ENCODE data around the gene VPS41.

The VPS41 gene

GRCh38 chr7:38744746-38745145, 164.2 kb downstream of the VPS41 start:
- in situ Hi-C loops (cut with MboI; ENCODE audit: low sequenced_read_pairs) = no loop called here

DNA sequence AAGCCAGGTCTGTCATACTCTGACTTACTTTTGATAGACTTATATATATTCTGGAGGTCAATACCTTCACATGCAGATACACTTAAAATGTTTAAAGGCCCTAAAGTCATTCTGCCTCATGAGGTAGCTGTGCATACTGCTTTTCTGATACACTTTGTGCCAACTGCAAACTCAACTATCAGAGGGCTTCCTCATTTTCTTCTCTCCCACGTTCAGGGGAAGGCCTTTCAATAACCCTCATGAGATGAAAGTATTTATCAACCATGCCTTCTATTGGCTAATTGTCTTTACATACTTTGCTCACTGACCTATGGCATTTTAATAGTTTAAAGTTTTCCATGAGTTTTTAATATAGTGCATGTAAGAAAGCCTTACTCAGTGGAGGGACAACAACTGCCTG, 165.1 kb downstream of the VPS41 start:
- in situ Hi-C loops (cut with MboI; ENCODE audit: low sequenced_read_pairs) = no loop called here

DNA sequence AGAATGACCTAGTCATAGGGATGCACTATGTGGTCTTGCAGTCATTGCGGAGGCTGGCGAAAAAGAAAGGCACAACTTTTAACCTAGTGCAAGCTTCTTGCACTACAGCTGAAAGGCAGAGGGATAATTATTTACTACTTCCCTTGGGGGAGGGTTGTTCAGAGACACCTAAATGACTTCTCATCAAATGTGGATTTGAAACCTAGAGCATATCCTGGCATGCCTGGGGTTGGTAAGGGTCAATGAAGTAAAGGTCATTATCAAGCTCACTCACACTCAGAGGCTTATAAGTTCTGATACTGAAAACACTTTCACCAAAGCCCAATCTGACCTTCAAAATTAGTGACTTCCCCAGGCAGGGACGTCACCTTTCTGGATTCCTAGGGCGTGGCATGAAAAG, 168.9 kb downstream of the VPS41 start:
- in situ Hi-C loops (cut with MboI; ENCODE audit: low sequenced_read_pairs) = no loop called here

DNA sequence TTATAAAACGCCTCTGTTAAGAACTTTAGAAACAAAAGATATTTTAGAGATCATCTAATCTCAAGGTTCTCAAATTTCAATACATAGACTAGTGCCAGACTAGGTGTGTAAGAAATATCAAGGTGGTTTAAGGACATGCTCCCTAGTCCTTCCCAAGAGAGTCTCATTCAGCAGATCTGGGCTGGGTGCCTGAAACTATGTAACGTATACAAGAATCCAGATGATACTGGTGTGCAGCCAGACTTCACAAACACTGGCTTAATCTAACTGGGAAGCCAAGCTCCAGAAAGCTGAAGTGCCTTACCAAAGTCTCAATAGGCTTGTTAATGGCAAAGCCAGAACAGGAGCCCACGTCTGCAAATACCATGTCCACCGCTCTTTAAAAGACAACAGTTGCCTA, 172.9 kb downstream of the VPS41 start:
- in situ Hi-C loops (cut with MboI; ENCODE audit: low sequenced_read_pairs) = no loop called here

DNA sequence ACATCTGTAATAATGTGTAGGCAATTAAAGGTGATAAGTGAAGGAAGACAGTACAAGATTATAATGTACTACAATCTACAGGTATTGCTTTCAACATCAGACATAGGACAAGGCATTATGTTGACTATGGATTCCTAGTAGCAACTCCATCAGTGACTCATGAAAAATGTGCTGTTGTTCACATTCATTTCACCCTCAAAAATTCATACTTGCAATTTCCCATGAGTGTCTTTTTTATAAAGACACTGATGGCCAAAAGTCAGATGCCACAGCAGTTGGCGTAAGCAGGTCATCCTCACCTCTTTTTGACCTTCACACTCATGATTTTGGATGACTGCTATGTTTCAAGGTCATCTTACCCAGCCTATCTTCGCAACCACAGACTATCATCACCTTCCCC, 177.8 kb downstream of the VPS41 start:
- in situ Hi-C loops (cut with MboI; ENCODE audit: low sequenced_read_pairs) = no loop called here

DNA sequence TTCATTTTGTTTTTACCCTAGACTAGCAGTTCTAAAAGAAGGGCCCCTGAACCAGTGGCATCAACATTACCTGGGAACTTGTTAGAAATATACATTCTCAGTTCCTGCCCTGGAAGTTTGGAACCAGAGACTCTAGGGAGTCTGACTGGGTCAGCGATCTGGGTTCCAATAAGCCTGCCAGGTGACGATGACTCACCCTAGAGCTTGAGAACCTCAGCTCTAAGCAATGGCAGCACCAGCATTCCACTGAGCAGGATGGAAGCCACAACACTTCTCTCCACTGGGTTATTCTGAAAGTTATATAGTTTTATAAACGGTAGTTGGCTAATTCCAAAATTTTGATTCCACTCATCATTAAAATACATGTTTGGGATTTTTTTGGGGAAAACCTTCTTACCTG, 180.8 kb downstream of the VPS41 start:
- in situ Hi-C loops (cut with MboI; ENCODE audit: low sequenced_read_pairs) = no loop called here

- in situ Hi-C loops (cut with MboI; ENCODE audit: low sequenced_read_pairs) = no loop called here
Observed at GRCh38 chr7:38727184-38727940, 181.6 kb downstream of the VPS41 start.

GRCh38 chr7:38723327-38723726, 185.7 kb downstream of the VPS41 start:
- in situ Hi-C loops (cut with MboI; ENCODE audit: low sequenced_read_pairs) = no loop called here

DNA sequence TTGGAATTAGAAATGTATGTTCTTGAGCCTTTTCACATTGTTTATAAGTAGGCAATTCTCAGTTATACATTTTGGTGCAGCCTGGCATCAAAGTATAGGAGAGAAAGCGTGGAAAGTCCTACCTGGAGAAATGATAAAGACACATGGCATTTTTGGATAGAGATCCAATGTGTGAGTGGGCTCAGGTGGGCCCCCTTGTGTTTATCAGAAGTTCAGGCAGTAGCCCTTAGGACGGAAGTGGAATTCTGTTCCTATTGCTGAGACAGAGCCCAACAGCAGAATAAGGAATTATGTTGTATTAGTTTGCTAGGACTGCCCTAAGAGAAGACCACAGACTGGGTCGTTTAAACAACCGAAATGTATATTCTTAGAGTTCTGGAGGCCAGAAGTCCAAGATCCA, 192.6 kb downstream of the VPS41 start:
- in situ Hi-C loops (cut with MboI; ENCODE audit: low sequenced_read_pairs) = no loop called here

GRCh38 chr7:38709123-38709522, 199.9 kb downstream of the VPS41 start:
- in situ Hi-C loops (cut with MboI; ENCODE audit: low sequenced_read_pairs) = no loop called here

- in situ Hi-C loops (cut with MboI; ENCODE audit: low sequenced_read_pairs) = no loop called here
Observed at GRCh38 chr7:38704751-38705150, 204.2 kb downstream of the VPS41 start.

GRCh38 chr7:38704041-38704547, 204.9 kb downstream of the VPS41 start:
- in situ Hi-C loops (cut with MboI; ENCODE audit: low sequenced_read_pairs) = no loop called here

- in situ Hi-C loops (cut with MboI; ENCODE audit: low sequenced_read_pairs) = no loop called here
Observed at GRCh38 chr7:38703093-38703492, 205.9 kb downstream of the VPS41 start.

DNA sequence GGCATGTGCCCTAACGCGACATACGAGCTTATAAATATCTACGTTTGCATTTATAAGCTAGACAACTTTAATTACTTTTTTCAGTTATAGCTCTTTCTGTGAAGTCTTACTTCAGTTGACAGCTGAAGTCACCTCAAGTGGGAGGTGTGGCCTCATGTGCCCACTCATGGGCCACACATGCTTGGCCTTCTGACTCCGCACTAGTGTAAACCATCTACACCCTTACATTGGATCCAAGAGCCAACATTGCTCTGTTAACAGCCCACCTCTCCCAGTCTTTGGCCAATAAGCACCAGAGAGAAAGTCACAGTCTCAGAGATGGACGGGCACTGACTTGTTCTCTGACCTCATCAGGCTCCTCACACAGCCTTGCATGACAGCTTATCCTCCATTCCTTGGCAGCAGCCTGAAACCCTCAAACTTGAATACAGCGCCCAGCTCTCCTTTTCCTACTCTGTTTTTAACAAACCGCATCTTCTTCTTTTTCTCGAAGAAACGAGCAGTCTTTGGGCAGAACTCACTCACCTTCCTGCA, 206.9 kb downstream of the VPS41 start:
- in situ Hi-C loops (cut with MboI; ENCODE audit: low sequenced_read_pairs) = no loop called here

DNA sequence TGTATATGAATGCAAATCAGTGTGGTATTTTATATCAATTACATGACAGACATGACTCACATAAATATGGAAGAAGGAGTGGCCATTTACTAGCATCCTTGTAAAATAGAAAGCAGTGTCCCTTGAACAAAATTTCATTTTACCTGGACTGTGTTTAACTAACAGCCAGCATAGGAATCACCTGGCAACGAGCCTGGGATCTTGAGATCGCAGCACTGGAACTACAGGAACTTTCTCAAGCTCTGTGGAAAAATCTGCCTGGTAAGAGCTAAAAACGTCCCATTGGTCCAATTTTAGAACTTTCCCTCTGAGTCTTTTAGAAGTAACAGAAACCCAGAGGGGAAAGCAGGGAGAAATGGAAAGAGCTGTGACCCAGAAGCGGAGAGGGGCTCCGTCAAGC, 208.9 kb downstream of the VPS41 start:
- in situ Hi-C loops (cut with MboI; ENCODE audit: low sequenced_read_pairs) = no loop called here

- in situ Hi-C loops (cut with MboI; ENCODE audit: low sequenced_read_pairs) = no loop called here
Observed at GRCh38 chr7:38699471-38699870, 209.5 kb downstream of the VPS41 start.

- in situ Hi-C loops (cut with MboI; ENCODE audit: low sequenced_read_pairs) = no loop called here
Observed at GRCh38 chr7:38694326-38694725, 214.7 kb downstream of the VPS41 start.

GRCh38 chr7:38686888-38687287, 222.1 kb downstream of the VPS41 start:
- in situ Hi-C loops (cut with MboI; ENCODE audit: low sequenced_read_pairs) = no loop called here

DNA sequence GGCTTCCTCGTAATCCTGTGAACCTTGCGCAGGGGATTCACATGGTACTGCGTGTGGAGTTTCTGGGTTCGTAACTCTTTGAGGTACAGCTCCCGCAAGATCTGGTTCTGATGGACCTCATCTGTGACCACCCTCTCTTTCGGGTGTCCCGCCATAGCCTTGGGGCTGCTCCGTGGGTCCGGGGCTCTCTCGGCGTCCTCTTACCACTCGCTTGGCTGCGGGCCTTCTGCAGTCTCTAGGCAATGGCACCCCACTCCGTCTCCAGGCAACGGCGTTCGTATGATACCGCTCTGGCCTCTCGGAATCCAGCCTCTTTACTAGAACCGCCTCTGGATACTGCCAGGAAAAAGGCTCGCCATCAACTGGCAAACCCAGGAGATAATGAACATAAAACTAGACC, 223.1 kb downstream of the VPS41 start:
- in situ Hi-C loops (cut with MboI; ENCODE audit: low sequenced_read_pairs) = no loop called here

DNA sequence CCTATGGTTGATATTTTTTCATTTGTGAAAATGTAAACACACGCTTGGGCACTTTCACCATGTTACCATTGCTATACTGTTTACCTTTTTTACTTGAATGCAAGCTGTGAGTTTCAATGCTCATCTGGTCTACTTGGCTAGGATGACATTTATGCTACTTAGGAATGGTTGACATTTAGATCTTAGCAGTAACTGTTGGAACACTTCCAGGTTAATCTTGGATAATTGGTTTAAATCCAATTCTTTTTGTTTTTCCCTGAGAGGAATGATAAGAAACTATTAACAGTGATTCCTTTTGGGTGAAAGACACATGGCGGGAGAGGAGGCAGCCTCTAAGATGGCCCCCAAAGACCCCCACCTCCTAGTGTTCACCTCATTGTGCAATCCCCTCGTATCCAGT, 226.4 kb downstream of the VPS41 start:
- in situ Hi-C loops (cut with MboI; ENCODE audit: low sequenced_read_pairs) = no loop called here

GRCh38 chr7:38681882-38682281, 227.1 kb downstream of the VPS41 start:
- in situ Hi-C loops (cut with MboI; ENCODE audit: low sequenced_read_pairs) = no loop called here

- in situ Hi-C loops (cut with MboI; ENCODE audit: low sequenced_read_pairs) = no loop called here
Observed at GRCh38 chr7:38679419-38679818, 229.6 kb downstream of the VPS41 start.

DNA sequence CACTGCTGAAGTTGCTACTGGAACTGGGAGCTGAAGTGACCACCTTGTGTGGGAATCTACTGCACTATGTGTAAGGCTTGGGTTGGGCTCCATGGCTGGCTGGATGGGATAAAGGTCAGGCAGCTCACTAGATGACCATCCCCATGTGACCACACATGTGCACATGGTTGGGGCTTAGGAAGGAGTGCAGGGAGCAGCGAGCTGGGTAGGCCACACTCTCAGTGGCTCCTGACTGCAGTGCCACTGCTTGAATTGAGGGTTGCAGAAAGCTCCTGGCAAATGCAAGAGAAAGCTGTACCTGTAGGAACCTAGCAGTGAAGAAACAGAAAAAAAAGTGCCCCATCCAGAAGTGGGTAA, 230.3 kb downstream of the VPS41 start:
- in situ Hi-C loops (cut with MboI; ENCODE audit: low sequenced_read_pairs) = no loop called here

All from HL-60/S4 (cell line).